ENCODE results near the gene ZDHHC16.

- TF ChIP-seq CTCF (conservative IDR thresholded peaks at IDR 0.05 in 1 of 2, IDR thresholded peaks at IDR 0.05 in 1 of 2; ENCODE audit: extremely low read depth in 1 of 2, insufficient read depth in 1 of 2, low read depth in 1 of 2, low read length in 2 of 2) = no peak
- TF ChIP-seq EZH2 (IDR thresholded peaks at IDR 0.05; ENCODE audit: borderline replicate concordance, low read length) = no peak
Measured at GRCh38 chr10:97454330-97455036, 8.5 kb downstream of the ZDHHC16 start.

Measured in mammary epithelial cell (primary cell).